IMR-90 (cell line): ENCODE results near the gene ABCD1. TPM values are rescaled to one million over a fixed set of nuclear protein-coding genes. Genes with fewer than 3 reads are reported as not detected.

Experiments used
- ATAC-seq: fragments of 200-7000 bp; cut with Tn5 transposase; 2 replicates; pipeline ENCODE4 v1.9.1; 2020; ENCODE audit warnings: low read depth, mild to moderate bottlenecking, moderate library complexity
- Bru-seq: library from RNA; stranded (reverse); fragments of 400-500 nt; gene quantifications from one replicate; lab custom pipeline; 2021; lab: Mats Ljungman, UMichigan
- BruChase-seq, 2 experiments: library from RNA; stranded (reverse); fragments of 400-500 nt; gene quantifications; one replicate each; lab custom pipeline; 2021; lab: Mats Ljungman, UMichigan
- BruUV-seq: library from RNA; stranded (reverse); fragments of 400-500 nt; replicated peaks from 2 replicates; lab custom pipeline; 2021; lab: Mats Ljungman, UMichigan
- CTCF ChIA-PET: fragments of 300-600 bp; formaldehyde crosslinking; extraction: SDS; loops from one replicate; lab custom pipeline; 2021; ENCODE audit warnings: antibody characterized with exemption; lab: Yijun Ruan, JAX
- POLR2A ChIA-PET: fragments of 300-600 bp; sonication (Branson Sonifier 250); formaldehyde crosslinking; loops from one replicate; lab custom pipeline; 2022; ENCODE audit warnings: antibody characterized with exemption; ENCODE audit not compliant: unreplicated experiment; lab: Charles Lee
- DNase-seq: peaks from one replicate; pipeline ENCODE4 v3.0.0; 2013
- H2AFZ ChIP-seq: replicated peaks from 2 replicates; pipeline ENCODE3; 2013; ENCODE audit warnings: low read length, mild to moderate bottlenecking; ENCODE audit not compliant: poor library complexity
- H2AK5ac ChIP-seq: 2 replicates; pipeline ENCODE4 v1.6.1; 2013; ENCODE audit warnings: low read depth, low read length, inconsistent platforms
- H2AK9ac ChIP-seq: replicated peaks from 2 replicates; pipeline ENCODE3; 2013; ENCODE audit warnings: mild to moderate bottlenecking, low read depth, low read length, moderate library complexity; ENCODE audit not compliant: poor library complexity
- H2BK120ac ChIP-seq: 2 replicates; pipeline ENCODE4 v1.6.1; 2013; ENCODE audit warnings: low read depth, low read length, inconsistent platforms
- H2BK15ac ChIP-seq: 3 replicates; pipeline ENCODE4 v1.6.1; 2013; ENCODE audit warnings: low read depth, low read length, inconsistent platforms
- H2BK20ac ChIP-seq: 2 replicates; pipeline ENCODE4 v1.6.1; 2013; ENCODE audit warnings: low read depth, mild to moderate bottlenecking, inconsistent platforms, low read length, moderate library complexity
- H2BK5ac ChIP-seq: 2 replicates; pipeline ENCODE4 v1.6.1; 2013; ENCODE audit warnings: mild to moderate bottlenecking, low read depth, low read length, inconsistent platforms; ENCODE audit not compliant: poor library complexity, severe bottlenecking
- H3K14ac ChIP-seq: replicated peaks from 2 replicates; pipeline ENCODE4 v1.6.1; 2013; ENCODE audit warnings: low read depth, low read length, inconsistent platforms
- H3K18ac ChIP-seq: 2 replicates; pipeline ENCODE4 v1.6.1; 2013; ENCODE audit warnings: low read depth, low read length, control low read depth
- H3K23ac ChIP-seq: 2 replicates; pipeline ENCODE4 v1.6.1; 2013; ENCODE audit warnings: low read depth, low read length, inconsistent platforms
- H3K27ac ChIP-seq: 2 replicates; pipeline ENCODE4 v1.5.1; 2013; ENCODE audit warnings: mild to moderate bottlenecking, control low read depth, low read length; ENCODE audit not compliant: insufficient read depth
- H3K27me3 ChIP-seq: 2 replicates; pipeline ENCODE4 v1.6.1; 2013; ENCODE audit warnings: low read length; ENCODE audit not compliant: control insufficient read depth, insufficient read depth
- H3K36me3 ChIP-seq: 2 replicates; pipeline ENCODE4 v1.6.1; 2013; ENCODE audit warnings: low read length, mixed read lengths; ENCODE audit not compliant: control insufficient read depth, insufficient read depth
- H3K4ac ChIP-seq: 2 replicates; pipeline ENCODE4 v1.6.1; 2013; ENCODE audit warnings: low read depth, low read length, inconsistent platforms
- H3K4me1 ChIP-seq: 2 replicates; pipeline ENCODE4 v1.6.1; 2013; ENCODE audit warnings: low read length, mixed read lengths; ENCODE audit not compliant: control insufficient read depth, insufficient read depth
- H3K4me2 ChIP-seq: 2 replicates; pipeline ENCODE4 v1.6.1; 2013; ENCODE audit warnings: low read depth, mild to moderate bottlenecking, control low read depth, low read length, moderate library complexity
- H3K4me3 ChIP-seq: 2 replicates; pipeline ENCODE4 v1.5.1; 2013; ENCODE audit warnings: low read depth, mild to moderate bottlenecking, control low read depth, low read length, moderate library complexity; ENCODE audit not compliant: insufficient read depth
- H3K56ac ChIP-seq: 2 replicates; pipeline ENCODE4 v1.6.1; 2013; ENCODE audit warnings: low read length, inconsistent platforms; ENCODE audit not compliant: insufficient read depth; ENCODE audit errors: extremely low read depth
- H3K79me1 ChIP-seq, 2 experiments: 2 replicates each; pipeline ENCODE4 v1.6.1; 2013; ENCODE audit warnings: low read length in 2 of 2, inconsistent platforms in 1 of 2, low read depth in 1 of 2
- H3K9ac ChIP-seq: 2 replicates; pipeline ENCODE4 v1.6.1; 2013; ENCODE audit warnings: low read depth, low read length, control low read depth
- H3K9me1 ChIP-seq: 2 replicates; pipeline ENCODE4 v1.6.1; 2013; ENCODE audit warnings: low read length, inconsistent platforms; ENCODE audit not compliant: insufficient read depth
- H3K9me3 ChIP-seq: 2 replicates; pipeline ENCODE4 v1.6.1; 2013; ENCODE audit warnings: low read length; ENCODE audit not compliant: control insufficient read depth, insufficient read depth
- H4K20me1 ChIP-seq: 2 replicates; pipeline ENCODE4 v1.6.1; 2013; ENCODE audit warnings: low read length, inconsistent platforms; ENCODE audit not compliant: insufficient read depth
- H4K5ac ChIP-seq: 2 replicates; pipeline ENCODE4 v1.6.1; 2013; ENCODE audit warnings: mild to moderate bottlenecking, low read depth, low read length, control low read depth
- H4K8ac ChIP-seq, 2 experiments: 2 replicates each; pipeline ENCODE4 v1.6.1; 2013; ENCODE audit warnings: low read depth in 2 of 2, low read length in 2 of 2, control low read depth in 1 of 2, inconsistent platforms in 1 of 2
- H4K91ac ChIP-seq: 2 replicates; pipeline ENCODE4 v1.6.1; 2013; ENCODE audit warnings: low read depth, low read length, inconsistent platforms; ENCODE audit not compliant: insufficient read depth
- FOS ChIP-seq: fragments of 150-350 bp; IDR thresholded peaks from 2 replicates; pipeline ENCODE4 v1.6.1; 2016; ENCODE audit warnings: low read depth, low read length
- MAFK ChIP-seq: IDR thresholded peaks from 2 replicates; pipeline ENCODE4 v1.6.1; 2012; ENCODE audit warnings: low read depth, low read length, improper control_type of control experiment
- MAZ ChIP-seq: IDR thresholded peaks from 2 replicates; pipeline ENCODE4 v1.6.1; 2012; ENCODE audit warnings: low read depth, mild to moderate bottlenecking, low read length, improper control_type of control experiment, moderate library complexity, borderline replicate concordance
- MXI1 ChIP-seq: IDR thresholded peaks from 2 replicates; pipeline ENCODE4 v1.6.1; 2012; ENCODE audit warnings: low read depth, mild to moderate bottlenecking, low read length, moderate library complexity, borderline replicate concordance
- NFE2L2 ChIP-seq: fragments of 150-350 bp; IDR thresholded peaks from 2 replicates; pipeline ENCODE4 v1.6.1; 2016; ENCODE audit warnings: low read depth, mild to moderate bottlenecking, low read length
- POLR2A ChIP-seq: IDR thresholded peaks from 2 replicates; pipeline ENCODE4 v1.6.1; 2012; ENCODE audit warnings: mild to moderate bottlenecking, low read depth, low read length
- WGBS, 2 experiments: methylation state at CpG; one replicate each; pipeline versions ENCODE4 v1.1.5 to v1.1.7; 2013; ENCODE audit warnings: missing lambda C conversion rate in 2 of 2; ENCODE audit not compliant: insufficient read length in 1 of 2; ENCODE audit errors: extremely low coverage in 2 of 2; 5-methylcytosine and 5-hydroxymethylcytosine counted together
- dilution Hi-C: fragments of 300-500 bp; cut with HindIII; formaldehyde crosslinking; loops from one replicate; pipeline ENCODE4 v1.14.3; 2018; ENCODE audit warnings: low sequenced_read_pairs; ENCODE audit not compliant: unreplicated experiment
- in situ Hi-C: fragments of 300-500 bp; cut with MboI; formaldehyde crosslinking; loops from 3 replicates; pipeline ENCODE4 v1.14.3; 2019; ENCODE audit warnings: low sequenced_read_pairs, inconsistent platforms, mixed read lengths
- intact Hi-C: fragments of 100-400 bp; cut with micrococcal nuclease; formaldehyde crosslinking; loops from 2 replicates; pipeline ENCODE4 v1.10.0; 2022
- long read RNA-seq: library from polyadenylated mRNA; unstranded; transcript quantifications from one replicate; pipeline ENCODE4 v2.0.0, GENCODE V29; 2021; ENCODE audit not compliant: unreplicated experiment
- polyA plus RNA-seq, 3 experiments: library from polyadenylated mRNA; depleted of rRNA; stranded (reverse); fragments of >200 nt; gene quantifications; 2 replicates each; pipeline ENCODE4 v1.2.3, GENCODE V29; 2012; ENCODE audit warnings: low replicate concordance in 1 of 3
- total RNA-seq: library from RNA; depleted of rRNA; stranded (reverse); fragments of >200 nt; gene quantifications from 2 replicates; pipeline ENCODE4 v1.2.3, GENCODE V29; 2012; rRNA removed

Gene ABCD1
- 4.3 and 4.7 TPM in 2 replicates for total RNA-seq
- polyA plus RNA-seq (2012; rRNA removed), result 7.0 and 8.3 TPM in 2 replicates
- polyA plus RNA-seq (2012; cell fraction: cytosol; rRNA removed), result 7.5 and 11.5 TPM in 2 replicates
- 11.4 and 27.2 TPM in 2 replicates for polyA plus RNA-seq (2012; cell fraction: nucleus; rRNA removed; ENCODE audit: low replicate concordance)
- percentile 43 among the genes with signal in this experiment for Bru-seq, nascent RNA
- BruChase-seq, experiment 1, labeled RNA remaining after a 6-hour chase, result percentile 54 among the genes with signal in this experiment
- BruChase-seq, experiment 2, labeled RNA remaining after a 2-hour chase, result percentile 47 among the genes with signal in this experiment
- long read RNA-seq, transcript ABCD1-201 (10 exons, 3,664 nt), result major isoform, 6 of 16 reads
- long read RNA-seq, partial matches to known transcripts, result 8 of 16 reads
- long read RNA-seq, other reads (novel, unspliced or antisense), result 2 of 16 reads

DNA sequence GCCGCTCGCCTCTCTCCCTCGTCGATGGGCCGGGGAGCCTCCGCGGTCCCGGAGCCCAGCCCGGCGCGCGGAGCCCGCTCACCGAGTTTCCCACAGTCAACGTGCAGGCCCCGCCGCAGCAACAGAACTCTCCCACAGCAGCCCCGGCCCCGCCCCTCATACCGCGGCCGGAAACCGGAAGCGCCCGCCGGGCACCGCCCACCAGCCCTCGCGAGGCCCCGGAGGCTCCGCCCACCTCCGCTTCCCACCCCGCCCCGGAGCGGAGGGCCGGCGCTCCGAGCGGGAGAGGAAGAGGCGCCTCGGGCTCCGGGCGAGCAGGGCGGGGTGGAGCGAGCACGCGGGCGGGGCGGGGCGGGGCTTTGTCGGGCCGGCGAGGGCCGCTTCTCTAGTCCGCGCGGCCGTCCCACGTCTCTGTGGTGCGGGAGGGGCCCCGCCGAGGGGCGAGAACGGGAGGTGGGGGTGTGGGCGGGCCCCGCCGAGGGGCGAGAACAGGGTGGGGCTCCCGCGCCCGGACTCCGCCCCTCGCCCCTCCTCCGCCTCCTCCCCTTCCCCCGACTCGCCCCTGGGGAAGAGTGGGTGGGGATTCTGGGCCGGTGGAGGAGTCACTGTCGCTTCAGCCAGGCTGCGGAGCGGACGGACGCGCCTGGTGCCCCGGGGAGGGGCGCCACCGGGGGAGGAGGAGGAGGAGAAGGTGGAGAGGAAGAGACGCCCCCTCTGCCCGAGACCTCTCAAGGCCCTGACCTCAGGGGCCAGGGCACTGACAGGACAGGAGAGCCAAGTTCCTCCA is at the start of gene ABCD1, which contains the start of gene BCAP31:
TSS of gene ABCD1 (plus strand) at position 605 of the 787 bp plus-strand sequence. CDS start 411 bp downstream, outside the sequence.
TSS of gene BCAP31 (minus strand) at position 136 of the 787 bp plus-strand sequence. CDS start 1,143 bp downstream, outside the sequence.
- H2AK5ac ChIP-seq, result peak within 1 kb of the TSS; percentile 47

More for the DNA sequence above, at the start of gene ABCD1, which contains the start of gene BCAP31:
- Histone ChIP-seq H2BK20ac (no peak within 1 kb of the TSS), H3K14ac (peak within 1 kb of the TSS; percentile 59; the same call in 1 of the 2 replicates), H3K4ac (peak within 1 kb of the TSS; percentile 65), H3K27ac (peak within 1 kb of the TSS; percentile 77), H2AFZ (peak within 1 kb of the TSS; percentile 83), H3K9me3 (no peaks in the 10 kb centered on the region), H3K9me1 (peaks cover 5% of the 10 kb centered on the region; the same call in 1 of the 2 replicates), H3K79me1 (peaks cover 3 to 32% of the 10 kb centered on the region in 2 experiments; a peak in 3 of 4 replicates), H3K18ac (no peak within 1 kb of the TSS), H3K4me2 (peak within 1 kb of the TSS; percentile 88), H2BK15ac (no peak within 1 kb of the TSS; the same call in 2 of the 3 replicates), H2AK9ac (peak within 1 kb of the TSS; percentile 93), H3K4me3 (peak within 1 kb of the TSS; percentile 82), H3K4me1 (peaks cover 17% of the 10 kb centered on the region), H3K27me3 (no peaks in the 10 kb centered on the region), H3K56ac (peak within 1 kb of the TSS; percentile 12; the same call in 1 of the 2 replicates), H3K23ac (peak within 1 kb of the TSS; percentile 18; the same call in 1 of the 2 replicates), H4K91ac (peak within 1 kb of the TSS; percentile 34; the same call in 1 of the 2 replicates), H4K8ac (peak within 1 kb of the TSS; percentile 43 to 53; a peak in 3 of 4 replicates), H3K36me3 (peaks cover 11% of the 10 kb centered on the region), H2BK120ac (no peak within 1 kb of the TSS), H2BK5ac (peak within 1 kb of the TSS; percentile 53), H4K20me1 (peaks cover 14% of the 10 kb centered on the region), H4K5ac (0 out of 2 replicates have a peak within 1 kb of the TSS, but pooled peaks have one; percentile 25), H3K9ac (peak within 1 kb of the TSS; percentile 65)
- in situ Hi-C loops (no loop called here), dilution Hi-C loops (no loop called here), intact Hi-C loops (no loop called here)
- ChIA-PET POLR2A (no interaction called here), CTCF (no interaction called here)
- TF ChIP-seq POLR2A, result peak; percentile 84
- peak; percentile 23; the same call in 1 of the 2 replicates for TF ChIP-seq MXI1
- TF ChIP-seq MAFK, result no peak
- no peak for TF ChIP-seq NFE2L2
- TF ChIP-seq MAZ, result peak; percentile 42; the same call in 1 of the 2 replicates
- TF ChIP-seq FOS, result no peak
- WGBS, 2 experiments, result 31% methylated on average over 28 of the region's 88 CpGs; no CpG with 5 or more reads in 1 of the 2 experiments
- DNase-seq (peak; percentile 78), ATAC-seq (peak; percentile 86)
- BruUV-seq, result no TSS peak
